ENCODE measurements around the gene EXD3. TPM values are rescaled to one million over a fixed set of nuclear protein-coding genes. Genes with fewer than 3 reads are reported as not detected.

EXD3 gene
- polyA plus RNA-seq, 1 donor from 2014 or later: 5.6 TPM

DNA sequence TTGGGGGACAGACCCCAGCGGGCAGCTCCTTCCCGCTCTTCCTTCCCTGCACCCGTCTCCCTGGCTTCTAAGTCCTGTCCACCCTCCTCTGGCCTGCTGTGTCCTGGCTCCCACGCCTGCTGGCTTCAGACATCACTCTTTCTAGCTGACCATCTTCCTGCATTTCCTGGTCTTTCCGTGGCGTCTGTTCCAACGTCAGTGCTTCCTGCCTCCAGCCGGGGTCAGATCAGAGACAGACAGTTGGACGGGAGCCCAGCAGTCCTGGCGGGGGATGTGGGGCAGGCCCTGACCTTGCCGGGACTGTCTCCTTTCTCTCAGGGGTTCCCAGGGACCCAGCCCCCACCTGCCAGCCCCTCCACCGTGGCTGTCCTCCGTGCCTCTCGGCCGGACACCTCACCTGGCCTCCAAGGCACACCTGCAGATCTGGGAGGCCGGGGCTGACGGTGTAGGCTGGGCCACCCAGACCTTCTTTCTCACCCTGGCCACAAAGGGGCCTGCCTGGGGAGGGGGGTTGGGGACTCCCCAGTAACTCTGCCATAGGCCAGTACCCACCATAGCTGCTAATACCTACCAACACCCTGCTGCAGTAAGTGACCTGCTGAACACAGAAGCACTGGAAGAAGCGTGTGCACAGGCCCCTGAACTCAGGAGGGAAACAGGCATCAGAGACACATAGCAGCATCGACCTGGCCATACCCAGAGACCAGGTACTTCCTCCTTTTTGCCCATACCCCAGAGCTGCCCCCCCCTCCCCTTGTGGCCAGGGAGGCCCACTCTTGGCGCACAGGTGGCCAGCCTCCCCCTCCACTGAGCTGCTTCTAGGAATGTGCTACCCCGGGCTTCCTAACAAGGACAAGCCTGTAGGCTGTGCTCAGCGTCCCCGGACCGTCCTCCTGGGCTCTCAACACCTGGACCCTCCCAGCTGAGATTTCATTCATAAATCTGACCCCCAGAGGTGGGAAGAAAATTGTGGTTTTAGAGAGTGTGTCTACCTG, 126.0 kb downstream of the EXD3 start:
- Mint-ChIP-seq H3K27ac (peak overlapping the region in 2 of 3 donors; percentile 50 to 77), H3K27me3 (peaks cover 25% of the 10 kb centered on the region), H3K36me3 (no peaks in the 10 kb centered on the region), H3K4me1 (peaks cover 3 to 6% (median 5%) of the 10 kb centered on the region in 3 donors), H3K4me3 (peak overlapping the region; percentile 52 to 88 (median 74)), H3K9me3 (peaks cover 0 to 6% (median 0%) of the 10 kb centered on the region in 3 donors)

DNA sequence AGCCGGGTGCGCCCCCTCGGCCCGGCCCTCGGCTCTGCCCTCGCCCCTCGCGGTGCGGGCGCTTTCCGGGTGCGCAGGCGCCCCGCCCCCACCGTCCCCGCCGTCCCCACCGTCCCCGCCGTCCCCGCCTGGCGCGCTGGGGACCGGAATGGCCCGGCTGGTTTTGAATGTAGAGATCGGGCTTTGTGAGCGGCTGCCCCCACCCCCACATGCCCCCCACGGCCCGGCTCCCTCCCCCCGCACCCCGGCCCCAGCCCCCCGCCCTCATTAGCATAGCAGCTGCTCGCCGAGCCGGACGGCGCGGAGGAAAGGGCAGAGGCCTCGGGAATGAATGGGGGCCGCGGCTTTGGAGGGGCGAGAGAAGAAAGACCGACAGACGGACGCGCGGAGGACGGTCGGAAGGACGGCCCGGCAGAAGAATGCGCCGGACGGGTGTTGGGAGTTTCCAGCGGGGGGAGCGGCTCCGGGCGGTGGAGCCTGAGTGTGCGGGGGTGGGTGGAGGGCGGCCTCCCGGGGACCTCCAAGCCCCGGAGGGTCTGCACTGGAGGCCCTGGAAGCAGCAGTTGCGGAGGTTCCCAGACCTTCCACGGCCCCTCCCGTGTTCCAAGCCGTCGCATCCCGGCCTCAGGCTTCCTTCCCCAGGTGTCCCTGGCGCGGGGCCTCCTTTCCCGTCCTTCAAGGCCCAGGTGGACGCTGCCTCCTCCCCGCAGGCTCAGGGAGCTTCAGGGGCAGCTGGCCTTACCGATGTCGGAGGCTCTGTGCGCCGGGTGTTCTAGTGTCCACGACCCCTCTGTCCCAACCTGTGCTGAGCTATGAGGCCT, 126.9 kb downstream of the EXD3 start:
- Mint-ChIP-seq H3K9me3 (peaks cover 0 to 6% (median 0%) of the 10 kb centered on the region in 3 donors), H3K36me3 (no peaks in the 10 kb centered on the region), H3K4me1 (peaks cover 3 to 6% (median 5%) of the 10 kb centered on the region in 3 donors), H3K27me3 (peaks cover 25% of the 10 kb centered on the region), H3K4me3 (peak overlapping the region in 3 of 4 donors; percentile 52 to 88 (median 83)), H3K27ac (peak overlapping the region in 1 of 3 donors; percentile 77)

DNA sequence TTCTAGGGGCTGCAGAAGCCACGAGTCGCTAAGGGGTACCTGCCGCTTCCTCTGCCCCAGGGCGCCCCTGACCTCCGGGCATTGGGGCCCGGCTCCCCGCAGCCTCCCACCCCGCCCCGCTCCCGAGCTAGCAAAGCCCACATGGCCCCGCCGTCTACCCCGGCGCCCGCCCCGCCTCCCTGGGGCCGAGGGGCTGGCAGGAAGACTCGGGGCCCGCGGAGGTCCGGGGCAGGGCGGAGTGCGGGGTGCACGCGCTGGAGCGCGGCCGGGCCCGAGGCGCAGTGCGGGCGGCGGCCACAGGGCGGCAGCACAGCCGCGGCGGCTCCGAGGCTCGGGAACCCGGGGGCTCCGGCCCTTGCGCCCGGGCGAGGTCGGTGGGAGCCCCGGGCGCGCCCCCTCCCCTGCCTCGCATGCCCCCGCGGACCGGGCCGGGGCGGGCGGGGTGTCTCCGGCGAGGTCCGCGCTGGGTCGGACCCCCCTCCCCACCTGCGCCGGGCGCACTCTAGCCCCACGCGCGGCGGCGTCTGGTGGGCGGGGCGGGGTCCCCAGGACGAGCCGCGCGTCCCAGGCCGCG, 127.6 kb downstream of the EXD3 start:
- peak overlapping the region in 1 of 4 donors; percentile 71 for H3K4me3 Mint-ChIP-seq
- H3K36me3 Mint-ChIP-seq: no peaks in the 10 kb centered on the region
- peaks cover 0 to 6% (median 0%) of the 10 kb centered on the region in 3 donors for H3K9me3 Mint-ChIP-seq
- H3K27me3 Mint-ChIP-seq: peaks cover 22% of the 10 kb centered on the region
- H3K4me1 Mint-ChIP-seq: peaks cover 3 to 5% (median 3%) of the 10 kb centered on the region in 3 donors
- no peak overlapping the region for H3K27ac Mint-ChIP-seq

DNA sequence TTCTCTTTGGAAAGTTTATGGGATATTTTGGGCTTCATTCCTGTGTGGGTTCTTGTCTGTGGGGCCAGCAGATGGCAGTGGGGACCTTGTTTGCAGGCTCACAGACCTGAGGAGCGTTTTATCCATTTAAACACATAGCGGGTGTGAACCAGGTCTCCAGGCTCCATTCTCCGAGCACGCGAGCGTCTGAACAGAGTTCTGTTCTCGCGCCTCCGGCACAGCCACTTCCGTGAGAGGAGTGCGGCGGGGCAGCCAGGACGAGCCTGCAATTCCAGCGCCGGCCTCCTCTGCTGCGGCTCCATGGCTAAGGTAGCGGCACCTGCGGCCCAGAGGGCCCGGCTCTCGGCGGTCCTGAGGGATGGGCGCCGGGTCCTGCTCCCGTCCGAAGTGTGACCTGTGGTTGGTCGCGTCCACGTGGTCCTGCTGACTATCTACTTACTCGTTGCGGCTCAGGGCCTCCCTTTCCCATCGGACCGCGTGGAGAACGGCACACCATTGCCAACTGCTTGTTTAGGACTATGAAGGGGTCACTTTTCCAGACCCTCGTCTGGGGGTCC, 128.2 kb downstream of the EXD3 start:
- peak overlapping the region; percentile 23 to 87 (median 69) for H3K4me3 Mint-ChIP-seq
- no peaks in the 10 kb centered on the region for H3K36me3 Mint-ChIP-seq
- peaks cover 3 to 5% (median 3%) of the 10 kb centered on the region in 3 donors for H3K4me1 Mint-ChIP-seq
- peaks cover 0 to 6% (median 0%) of the 10 kb centered on the region in 3 donors for H3K9me3 Mint-ChIP-seq
- H3K27ac Mint-ChIP-seq: peak overlapping the region in 2 of 3 donors; percentile 67 to 76
- H3K27me3 Mint-ChIP-seq: peaks cover 22% of the 10 kb centered on the region

DNA sequence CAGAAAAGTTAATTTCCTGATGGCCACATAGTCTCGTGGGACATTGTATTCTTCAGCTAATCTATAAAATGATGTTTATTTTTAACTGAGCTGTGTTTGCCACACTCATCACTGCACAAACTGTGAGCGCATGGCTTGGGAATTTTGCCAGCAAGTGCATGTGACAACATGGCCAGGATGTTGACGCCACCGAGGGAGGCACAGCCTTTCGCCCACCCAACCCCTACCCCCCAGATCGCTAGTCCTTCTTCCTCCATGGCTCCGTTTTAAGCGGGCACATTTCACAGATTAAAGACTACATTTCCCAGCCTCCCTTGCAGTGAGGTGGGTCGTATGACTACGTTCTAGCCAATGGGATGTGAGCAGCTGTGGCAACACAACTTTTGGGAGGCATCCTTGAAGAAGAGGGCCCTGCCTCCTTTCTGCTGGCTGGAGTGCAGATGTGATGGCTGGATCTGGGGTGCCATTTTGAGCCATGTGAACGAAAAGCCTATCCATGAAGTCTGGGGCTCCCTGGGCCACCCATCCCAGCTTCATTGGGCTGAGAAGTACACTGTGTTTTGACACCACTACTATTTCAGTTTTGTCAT, 128.8 kb downstream of the EXD3 start:
- H3K27ac Mint-ChIP-seq: peak overlapping the region; percentile 67 to 76 (median 73)
- peaks cover 20% of the 10 kb centered on the region for H3K27me3 Mint-ChIP-seq
- no peaks in the 10 kb centered on the region for H3K36me3 Mint-ChIP-seq
- peak overlapping the region; percentile 60 to 87 (median 64) for H3K4me3 Mint-ChIP-seq
- H3K4me1 Mint-ChIP-seq: peaks cover 3 to 5% (median 3%) of the 10 kb centered on the region in 3 donors
- peaks cover 0 to 6% (median 0%) of the 10 kb centered on the region in 3 donors for H3K9me3 Mint-ChIP-seq

DNA sequence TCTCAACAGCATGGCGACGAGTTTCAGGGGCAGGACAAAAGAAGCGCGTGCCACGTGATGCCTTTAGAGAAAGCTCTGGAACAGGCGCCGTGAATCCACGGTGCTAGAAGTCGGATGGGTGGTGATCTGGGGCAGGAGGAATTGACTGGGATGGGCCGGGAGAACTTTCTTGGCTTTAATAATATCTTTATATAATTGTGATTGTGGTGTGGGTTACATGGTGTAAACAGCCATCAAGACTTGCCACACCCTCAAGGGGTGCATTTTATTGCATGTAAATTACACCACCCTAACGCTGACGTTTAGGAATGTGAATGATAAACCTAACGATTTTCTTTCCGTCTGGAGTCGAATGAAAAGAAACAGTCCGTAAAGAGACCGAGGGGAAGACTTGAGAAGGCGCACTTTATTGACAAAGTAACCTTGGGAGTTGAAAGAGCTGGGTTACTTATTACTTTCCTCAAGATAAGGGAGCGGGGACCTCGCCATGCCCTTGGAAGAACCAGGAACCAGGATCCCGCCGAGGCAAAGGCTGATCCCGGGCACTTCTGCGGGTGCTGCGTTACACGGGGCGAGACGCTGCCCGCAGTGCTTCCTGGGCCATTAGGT, 129.4 kb downstream of the EXD3 start:
- peak overlapping the region in 1 of 3 donors; percentile 67 for H3K27ac Mint-ChIP-seq
- peak overlapping the region in 1 of 4 donors; percentile 60 for H3K4me3 Mint-ChIP-seq

DNA sequence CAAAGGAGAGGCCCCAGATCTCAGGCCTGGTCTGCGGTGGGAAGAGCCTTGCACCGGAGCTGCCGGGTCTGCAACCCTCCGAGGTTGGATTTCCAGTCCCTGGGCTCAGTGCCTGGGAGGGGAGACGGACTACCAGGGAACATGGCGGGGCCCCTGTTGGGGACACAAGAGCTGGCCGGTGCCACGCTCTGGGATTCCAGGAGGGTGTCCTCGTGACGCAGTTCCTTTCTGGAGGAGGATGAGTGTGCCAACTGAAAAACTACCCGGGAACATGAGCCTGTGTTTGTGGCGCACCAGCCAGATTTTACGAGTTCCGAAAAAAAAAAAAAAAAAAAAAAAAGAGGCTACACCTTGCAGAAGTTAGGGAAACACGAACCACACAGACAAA, 129.9 kb downstream of the EXD3 start:
- no peak overlapping the region for H3K4me3 Mint-ChIP-seq
- H3K36me3 Mint-ChIP-seq: no peaks in the 10 kb centered on the region
- no peak overlapping the region for H3K27ac Mint-ChIP-seq
- peaks cover 3 to 5% (median 3%) of the 10 kb centered on the region in 3 donors for H3K4me1 Mint-ChIP-seq
- peaks cover 0 to 6% (median 0%) of the 10 kb centered on the region in 3 donors for H3K9me3 Mint-ChIP-seq
- peaks cover 15% of the 10 kb centered on the region for H3K27me3 Mint-ChIP-seq

More for the DNA sequence above, 129.4 kb downstream of the EXD3 start:
- peaks cover 3 to 5% (median 3%) of the 10 kb centered on the region in 3 donors for H3K4me1 Mint-ChIP-seq
- H3K36me3 Mint-ChIP-seq: no peaks in the 10 kb centered on the region
- peaks cover 15% of the 10 kb centered on the region for H3K27me3 Mint-ChIP-seq
- peaks cover 0 to 6% (median 0%) of the 10 kb centered on the region in 3 donors for H3K9me3 Mint-ChIP-seq

DNA sequence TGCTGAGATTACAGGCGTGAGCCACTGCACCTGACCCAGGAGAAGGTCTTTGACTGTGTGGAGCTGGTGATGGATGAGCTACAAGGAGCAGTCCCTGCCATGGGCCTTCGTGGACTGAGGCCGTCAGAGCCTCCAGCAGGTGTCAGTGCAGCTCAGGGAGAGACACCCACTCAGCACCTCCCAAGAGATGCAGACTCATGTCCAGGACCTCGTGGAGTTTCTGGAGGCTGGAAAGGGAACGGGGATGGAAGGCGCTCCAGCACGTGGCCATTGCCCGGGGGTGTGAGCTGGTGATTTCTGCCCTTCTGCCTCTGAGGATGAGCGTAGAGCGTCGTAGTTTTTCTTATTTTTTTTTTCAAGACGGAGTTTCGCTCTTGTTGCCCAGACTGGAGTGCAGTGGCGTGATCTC, 136.0 kb downstream of the EXD3 start:
- H3K9me3 Mint-ChIP-seq: no peaks in the 10 kb centered on the region
- peak overlapping the region in 3 of 4 donors; percentile 70 to 78 (median 76) for H3K4me3 Mint-ChIP-seq
- peaks cover 2% of the 10 kb centered on the region for H3K36me3 Mint-ChIP-seq
- peaks cover 18 to 24% (median 22%) of the 10 kb centered on the region in 3 donors for H3K4me1 Mint-ChIP-seq
- no peaks in the 10 kb centered on the region for H3K27me3 Mint-ChIP-seq
- peak overlapping the region; percentile 86 to 92 (median 91) for H3K27ac Mint-ChIP-seq

DNA sequence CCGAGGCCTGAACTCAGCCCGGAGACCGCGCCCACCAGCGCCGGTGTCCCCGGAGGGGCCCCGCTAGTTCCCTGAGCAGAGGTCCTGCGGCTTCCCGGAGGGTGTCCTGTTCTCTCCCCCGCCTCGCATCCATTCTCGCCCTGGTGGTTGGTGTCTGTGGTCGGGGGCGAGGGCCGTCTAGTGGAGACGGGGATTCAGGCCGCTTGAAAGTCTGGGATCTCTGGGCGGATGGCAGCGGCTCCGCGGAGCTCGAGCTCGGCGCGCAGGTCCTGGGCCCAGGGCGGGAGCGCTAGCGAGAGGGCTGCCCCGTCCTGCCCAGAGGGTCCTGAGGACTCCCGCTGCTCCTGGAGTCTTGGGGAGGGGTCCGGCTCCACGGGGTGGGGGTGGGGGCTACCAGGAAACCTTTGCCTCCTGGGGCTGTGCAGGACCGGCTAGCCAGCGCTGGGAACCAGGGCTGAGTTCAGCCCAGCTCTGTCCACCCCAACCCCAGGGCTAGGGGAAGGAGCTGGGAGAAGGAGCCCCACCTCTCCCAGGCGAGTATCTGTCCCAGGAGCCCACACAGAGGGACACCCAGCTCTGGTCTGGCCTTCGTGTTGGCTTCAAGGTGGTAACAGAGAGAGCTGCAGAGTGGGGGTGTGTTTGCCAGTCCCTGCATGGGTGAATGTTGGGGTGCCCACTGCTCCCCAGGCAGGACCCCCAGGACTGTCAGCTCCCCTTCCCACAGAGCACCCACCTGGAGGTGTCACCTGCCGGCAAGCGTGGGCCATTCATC, 141.4 kb downstream of the EXD3 start:
- peaks cover 2% of the 10 kb centered on the region for H3K36me3 Mint-ChIP-seq
- H3K4me3 Mint-ChIP-seq: peak overlapping the region in 3 of 4 donors; percentile 80 to 82 (median 81)
- H3K4me1 Mint-ChIP-seq: peaks cover 13 to 28% (median 15%) of the 10 kb centered on the region in 3 donors
- H3K9me3 Mint-ChIP-seq: no peaks in the 10 kb centered on the region
- no peaks in the 10 kb centered on the region for H3K27me3 Mint-ChIP-seq
- H3K27ac Mint-ChIP-seq: peak overlapping the region in 2 of 3 donors; percentile 90 to 95

DNA sequence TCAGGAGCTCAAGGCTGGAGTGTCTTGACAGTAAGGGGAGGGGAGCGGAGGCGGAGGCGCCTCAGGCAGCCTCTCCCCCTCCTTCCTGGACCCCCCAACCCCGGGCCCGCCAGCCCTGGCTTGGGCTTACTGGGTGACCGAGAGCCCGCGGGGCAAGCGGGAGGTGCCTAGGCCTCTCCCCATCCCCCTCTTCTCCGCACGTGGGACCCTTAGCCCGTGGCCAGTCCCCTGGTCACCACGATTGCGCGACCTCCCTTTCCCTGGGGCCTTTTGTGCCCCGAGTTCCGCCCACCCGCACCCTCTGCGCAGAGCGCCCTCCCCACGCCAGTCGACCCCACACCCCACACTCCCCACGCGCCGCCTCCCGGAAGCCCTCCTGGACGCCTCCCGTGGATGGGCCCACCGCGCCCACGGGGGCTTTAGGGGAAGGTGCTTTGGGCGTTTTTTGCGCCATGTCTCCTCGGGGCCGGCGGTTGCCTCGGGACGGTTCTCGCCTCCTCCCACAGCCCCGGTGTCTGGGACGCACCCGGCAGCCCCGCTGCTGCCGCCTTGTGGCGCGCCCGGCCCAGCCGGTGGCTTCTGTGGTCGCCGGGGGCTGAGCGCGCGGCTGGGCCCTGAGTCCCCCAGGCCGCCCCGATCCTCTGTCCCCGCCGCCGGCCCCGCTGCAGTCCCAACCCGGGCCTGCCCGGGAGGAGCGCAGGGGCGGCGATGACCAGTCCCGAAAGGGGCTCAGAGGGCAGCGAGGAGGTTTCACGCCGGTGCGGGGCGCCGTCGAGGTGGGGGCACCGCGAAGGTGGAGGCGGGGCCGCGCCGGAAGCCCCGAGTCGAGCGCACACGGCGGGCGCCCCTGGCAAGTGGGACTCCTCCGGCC, 142.3 kb downstream of the EXD3 start:
- Mint-ChIP-seq H3K27me3 (no peaks in the 10 kb centered on the region), H3K4me3 (peak overlapping the region in 2 of 4 donors; percentile 70 to 73), H3K9me3 (no peaks in the 10 kb centered on the region), H3K27ac (peak overlapping the region in 1 of 3 donors; percentile 64), H3K4me1 (peaks cover 7 to 27% (median 10%) of the 10 kb centered on the region in 3 donors), H3K36me3 (peaks cover 2% of the 10 kb centered on the region)

DNA sequence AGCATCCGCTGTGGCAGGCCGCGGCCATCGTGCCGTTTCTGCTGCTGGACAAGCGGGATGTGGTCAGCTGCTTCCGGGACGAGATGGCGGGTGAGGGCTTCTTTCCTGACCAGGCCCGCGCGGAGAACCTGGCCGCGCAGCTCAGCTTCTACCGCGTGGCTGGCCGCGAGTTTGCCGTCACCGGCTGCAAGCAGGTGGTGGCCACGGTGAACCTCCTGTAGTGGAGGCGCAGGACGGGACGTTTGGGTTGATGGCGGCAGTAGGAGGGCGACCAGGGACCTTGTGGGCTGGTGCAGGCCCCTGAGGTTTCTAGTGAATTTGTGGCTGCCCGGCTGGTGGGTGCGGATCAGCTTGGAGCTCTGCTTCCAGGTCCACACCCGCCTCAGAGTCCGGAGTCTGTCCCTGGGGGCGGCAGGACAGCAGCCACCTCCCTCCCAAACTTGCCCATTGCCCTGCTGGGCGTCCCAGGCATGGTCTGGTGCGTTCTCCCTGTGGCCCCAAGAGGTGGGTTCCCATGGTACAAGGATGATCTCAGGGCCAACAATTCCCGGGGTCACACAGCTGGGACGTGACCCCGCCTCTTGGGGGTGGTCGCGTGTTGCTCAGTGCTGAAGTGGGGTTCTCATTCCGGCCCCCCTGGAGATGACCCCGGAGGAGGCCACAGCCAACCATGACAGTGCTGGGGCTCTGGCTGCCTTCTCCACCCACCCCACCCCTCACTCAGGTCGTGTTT, 143.1 kb downstream of the EXD3 start:
- Mint-ChIP-seq H3K4me1 (peaks cover 7 to 35% (median 18%) of the 10 kb centered on the region in 3 donors), H3K27ac (peak overlapping the region in 2 of 3 donors; percentile 23 to 64), H3K27me3 (no peaks in the 10 kb centered on the region), H3K4me3 (peak overlapping the region in 3 of 4 donors; percentile 25 to 73 (median 40)), H3K36me3 (peaks cover 2% of the 10 kb centered on the region), H3K9me3 (no peaks in the 10 kb centered on the region)

Data from IgD-negative memory B cell (primary cell).